SU-DHL-6 (cell line): Measurements from ENCODE around the gene MLST8.
"Not testable (repeated sequence)": the region's sequence is repeated elsewhere in the genome, so short reads cannot be mapped to it uniquely, and the experiment has no call there.

ENCODE experiments used
- H2AFZ ChIP-seq: fragments of 200-600 bp; sonication (generic); 2 replicates; pipeline ENCODE4 v1.6.1; 2014; ENCODE audit warnings: low read depth, mild to moderate bottlenecking, moderate library complexity, mixed read lengths, antibody characterized with exemption, low read length; ENCODE audit not compliant: severe bottlenecking
- H3F3A ChIP-seq: fragments of 200-600 bp; shearing (Covaris generic); 2 replicates; pipeline ENCODE4 v1.6.0; 2016; ENCODE audit warnings: antibody characterized with exemption, mild to moderate bottlenecking; ENCODE audit not compliant: insufficient read depth
- H3K27ac ChIP-seq: fragments of 200-600 bp; sonication (generic); 2 replicates; pipeline ENCODE4 v1.5.1; 2016; ENCODE audit warnings: low read depth, mild to moderate bottlenecking, low read length, moderate library complexity, mixed read lengths
- H3K27me3 ChIP-seq: fragments of 200-600 bp; sonication (generic), shearing (Covaris generic); 2 replicates; pipeline ENCODE4 v1.6.0; 2014; ENCODE audit warnings: mild to moderate bottlenecking, low read length
- H3K36me3 ChIP-seq: fragments of 200-600 bp; sonication (generic); 2 replicates; pipeline ENCODE4 v1.6.1; 2014; ENCODE audit warnings: mild to moderate bottlenecking, low read length, mixed read lengths
- H3K4me2 ChIP-seq: fragments of 300-600, 200-600 bp; shearing (Covaris generic), sonication (generic); 2 replicates; pipeline ENCODE4 v1.6.0; 2014; ENCODE audit warnings: low read length, low read depth, mild to moderate bottlenecking; ENCODE audit not compliant: poor library complexity, severe bottlenecking
- H3K4me3 ChIP-seq: fragments of 200-600 bp; sonication (generic); 2 replicates; pipeline ENCODE4 v1.5.1; 2014; ENCODE audit warnings: antibody characterized with exemption, low read length, mild to moderate bottlenecking, mixed read lengths; ENCODE audit not compliant: insufficient read depth, poor library complexity, severe bottlenecking
- H3K79me2 ChIP-seq: fragments of 200-600 bp; sonication (generic); 2 replicates; pipeline ENCODE4 v1.6.1; 2014; ENCODE audit warnings: mild to moderate bottlenecking, low read length, moderate library complexity; ENCODE audit not compliant: insufficient read depth
- H3K9ac ChIP-seq: fragments of 200-600 bp; sonication (generic); 2 replicates; pipeline ENCODE4 v1.7.0; 2014; ENCODE audit warnings: mild to moderate bottlenecking, low read length
- H3K9me2 ChIP-seq: fragments of 200-600 bp; sonication (generic); replicated peaks from 2 replicates; pipeline ENCODE4 v1.6.1; 2014; ENCODE audit warnings: low read length; ENCODE audit not compliant: insufficient read depth
- H3K9me3 ChIP-seq: fragments of 200-600 bp; sonication (generic); 2 replicates; pipeline ENCODE4 v1.6.1; 2014; ENCODE audit warnings: low read length, mixed read lengths; ENCODE audit not compliant: insufficient read depth
- H4K20me1 ChIP-seq: fragments of 200-600 bp; sonication (generic); 2 replicates; pipeline ENCODE4 v1.6.1; 2014; ENCODE audit warnings: low read depth, mild to moderate bottlenecking, antibody characterized with exemption, low read length, moderate library complexity, mixed read lengths
- CTCF ChIP-seq: fragments of 200-600 bp; sonication (generic); IDR thresholded peaks from one replicate; pipeline ENCODE4 v1.5.1; 2017; ENCODE audit warnings: antibody characterized with exemption, mild to moderate bottlenecking, low read length, moderate library complexity; ENCODE audit not compliant: insufficient read depth, poor library complexity, severe bottlenecking
- EZH2phosphoT487 ChIP-seq: fragments of 200-600 bp; sonication (generic), shearing (Covaris generic); conservative IDR thresholded peaks from 2 replicates; pipeline ENCODE4 v1.6.1; 2018; ENCODE audit warnings: mild to moderate bottlenecking, antibody characterized with exemption, low read length, moderate library complexity, mixed read lengths

The MLST8 gene

GRCh38 chr16:2199621-2200139 is 5.6 kb upstream of the MLST8 start:
- Histone ChIP-seq H3F3A (0 out of 2 replicates have a peak, but pooled peaks cover 8% of the 10 kb centered on the region), H3K9ac (no peak overlapping the region), H2AFZ (no peak overlapping the region), H3K9me3 (no peaks in the 10 kb centered on the region), H3K27me3 (no peaks in the 10 kb centered on the region), H3K79me2 (no peaks in the 10 kb centered on the region), H3K4me2 (no peak overlapping the region), H4K20me1 (no peaks in the 10 kb centered on the region), H3K36me3 (no peaks in the 10 kb centered on the region), H3K27ac (no peak overlapping the region), H3K9me2 (no peaks in the 10 kb centered on the region), H3K4me3 (no peak overlapping the region)
- no peak for TF ChIP-seq EZH2phosphoT487
- TF ChIP-seq CTCF, result no peak

- TF ChIP-seq CTCF, result no peak
- TF ChIP-seq EZH2phosphoT487, result no peak
- Histone ChIP-seq H3K9ac (no peak overlapping the region), H2AFZ (no peak overlapping the region), H3K9me3 (no peaks in the 10 kb centered on the region), H4K20me1 (no peaks in the 10 kb centered on the region), H3F3A (0 out of 2 replicates have a peak, but pooled peaks cover 8% of the 10 kb centered on the region), H3K79me2 (no peaks in the 10 kb centered on the region), H3K36me3 (no peaks in the 10 kb centered on the region), H3K4me2 (no peak overlapping the region), H3K4me3 (no peak overlapping the region), H3K27me3 (no peaks in the 10 kb centered on the region), H3K27ac (no peak overlapping the region), H3K9me2 (no peaks in the 10 kb centered on the region)
Observed at GRCh38 chr16:2200313-2200712, 4.9 kb upstream of the MLST8 start.

- H3K36me3 ChIP-seq, H3F3A ChIP-seq, H2AFZ ChIP-seq, H3K4me3 ChIP-seq, H3K9me2 ChIP-seq, H4K20me1 ChIP-seq, H3K9ac ChIP-seq, H3K4me2 ChIP-seq, H3K9me3 ChIP-seq, H3K79me2 ChIP-seq, H3K27ac ChIP-seq, H3K27me3 ChIP-seq: not testable (repeated sequence)
Observed at GRCh38 chr16:2203119-2203688, 2.0 kb upstream of the MLST8 start.

- peak overlapping the region; percentile 90 for H2AFZ ChIP-seq
- no peaks in the 10 kb centered on the region for H3K27me3 ChIP-seq
- H3K79me2 ChIP-seq, result peaks cover 8% of the 10 kb centered on the region; the same call in 1 of the 2 replicates
- H3K4me3 ChIP-seq, result peak overlapping the region; percentile 86
- peak overlapping the region; percentile 74 for H3K27ac ChIP-seq
- H3K9ac ChIP-seq, result peak overlapping the region; percentile 90
- TF ChIP-seq CTCF (no peak), EZH2phosphoT487 (no peak)
- H3F3A ChIP-seq, result no peaks in the 10 kb centered on the region
- no peaks in the 10 kb centered on the region for H3K9me2 ChIP-seq
- H3K9me3 ChIP-seq, result no peaks in the 10 kb centered on the region
- no peaks in the 10 kb centered on the region for H4K20me1 ChIP-seq
- H3K36me3 ChIP-seq, result no peaks in the 10 kb centered on the region
- H3K4me2 ChIP-seq, result peak overlapping the region; percentile 79
Observed at GRCh38 chr16:2204416-2205103, 694 bp upstream of the MLST8 start.
